Raji (cell line): ENCODE data around the gene NAV2.

Experiments
- POLR2A ChIP-seq: IDR thresholded peaks from 2 replicates; pipeline ENCODE4 v1.6.1; 2011; ENCODE audit warnings: low read depth, low read length, control low read depth; ENCODE audit not compliant: insufficient read depth

The NAV2 gene

GRCh38 chr11:20013346-20014066, 300.9 kb downstream of the NAV2 start:
- no peak for TF ChIP-seq POLR2A

- TF ChIP-seq POLR2A: no peak
Measured at GRCh38 chr11:20014067-20014402, 301.4 kb downstream of the NAV2 start.

- TF ChIP-seq POLR2A: no peak
Measured at GRCh38 chr11:20015101-20015500, 302.5 kb downstream of the NAV2 start.

GRCh38 chr11:20015529-20016427, 303.1 kb downstream of the NAV2 start:
- TF ChIP-seq POLR2A: no peak

- TF ChIP-seq POLR2A: no peak
Measured at GRCh38 chr11:20016526-20016925, 303.9 kb downstream of the NAV2 start.

- TF ChIP-seq POLR2A: no peak
Measured at GRCh38 chr11:20017320-20017719, 304.7 kb downstream of the NAV2 start.

GRCh38 chr11:20020198-20020597, 307.6 kb downstream of the NAV2 start:
- no peak for TF ChIP-seq POLR2A

- TF ChIP-seq POLR2A: no peak
Measured at GRCh38 chr11:20020716-20021115, 308.1 kb downstream of the NAV2 start.

- no peak for TF ChIP-seq POLR2A
Measured at GRCh38 chr11:20021212-20021611, 308.6 kb downstream of the NAV2 start.

- no peak for TF ChIP-seq POLR2A
Measured at GRCh38 chr11:20021771-20022362, 309.2 kb downstream of the NAV2 start.

GRCh38 chr11:20022363-20023081, 309.9 kb downstream of the NAV2 start:
- no peak for TF ChIP-seq POLR2A

GRCh38 chr11:20023082-20023426, 310.4 kb downstream of the NAV2 start:
- no peak for TF ChIP-seq POLR2A

GRCh38 chr11:20024172-20024935, 311.7 kb downstream of the NAV2 start:
- TF ChIP-seq POLR2A: no peak

- TF ChIP-seq POLR2A: no peak
Measured at GRCh38 chr11:20025332-20025840, 312.7 kb downstream of the NAV2 start.
